HG02798 (cell line): ENCODE data around the gene ZNF780B.
A peak's percentile ranks its signal among the peaks of the same experiment; 100 is the strongest.
"Not testable (repeated sequence)": the region's sequence is repeated elsewhere in the genome, so short reads cannot be mapped to it uniquely, and the experiment has no call there.

Experiments used
- ATAC-seq: cut with Tn5 transposase; IDR thresholded peaks from one replicate; pipeline ENCODE4 v1.9.1; 2021; ENCODE audit warnings: mild to moderate bottlenecking; ENCODE audit not compliant: unreplicated experiment, poor library complexity

Gene ZNF780B

DNA sequence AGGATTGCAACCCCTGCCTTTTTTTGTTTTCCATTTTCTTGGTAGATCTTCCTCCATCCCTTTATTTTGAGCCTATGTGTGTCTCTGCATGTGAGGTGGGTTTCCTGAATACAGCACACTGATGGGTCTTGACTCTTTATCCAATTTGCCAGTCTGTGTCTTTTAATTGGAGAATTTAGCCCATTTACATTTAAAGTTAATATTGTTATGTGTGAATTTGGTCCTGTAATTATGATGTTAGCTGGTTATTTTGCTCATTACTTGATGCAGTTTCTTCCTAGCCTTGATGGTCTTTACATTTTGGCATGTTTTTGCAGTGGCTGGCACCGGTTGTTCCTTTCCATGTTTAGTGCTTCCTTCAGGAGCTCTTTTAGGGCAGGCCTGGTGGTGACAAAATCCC is 14.3 kb downstream of the ZNF780B start:
- not testable (repeated sequence) for ATAC-seq

DNA sequence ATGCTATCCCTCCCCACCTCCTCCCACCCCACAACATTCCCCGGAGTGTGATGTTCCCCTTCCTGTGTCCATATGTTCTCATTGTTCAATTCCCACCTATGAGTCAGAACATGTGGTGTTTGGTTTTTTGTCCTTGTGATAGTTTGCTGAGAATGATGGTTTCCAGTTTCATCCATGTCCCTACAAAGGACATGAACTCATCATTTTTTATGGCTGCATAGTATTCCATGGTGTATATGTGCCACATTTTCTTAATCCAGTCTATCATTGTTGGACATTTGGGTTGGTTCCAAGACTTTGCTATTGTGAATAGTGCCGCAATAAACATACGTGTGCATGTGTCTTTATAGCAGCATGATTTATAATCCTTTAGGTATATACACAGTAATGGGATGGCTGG is 18.0 kb downstream of the ZNF780B start:
- ATAC-seq, result not testable (repeated sequence)

DNA sequence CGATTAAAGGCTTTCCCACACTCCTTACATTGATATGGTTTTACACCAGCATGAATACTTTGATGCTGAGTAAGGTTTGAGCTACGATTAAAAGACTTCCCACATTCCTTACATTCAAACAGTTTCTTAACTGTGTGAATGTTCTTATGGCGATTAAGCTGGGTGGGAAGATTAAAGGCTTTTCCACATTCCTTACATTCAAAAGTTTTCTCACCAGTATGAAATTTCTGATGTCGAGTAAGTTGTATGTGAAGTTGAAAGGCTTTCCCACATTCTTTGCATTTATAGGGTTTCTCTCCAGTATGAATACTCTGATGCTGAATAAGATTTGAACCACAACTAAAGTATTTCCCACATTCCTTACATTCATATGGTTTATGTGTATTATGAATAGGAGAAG is 20.0 kb downstream of the ZNF780B start:
- no peak for ATAC-seq

DNA sequence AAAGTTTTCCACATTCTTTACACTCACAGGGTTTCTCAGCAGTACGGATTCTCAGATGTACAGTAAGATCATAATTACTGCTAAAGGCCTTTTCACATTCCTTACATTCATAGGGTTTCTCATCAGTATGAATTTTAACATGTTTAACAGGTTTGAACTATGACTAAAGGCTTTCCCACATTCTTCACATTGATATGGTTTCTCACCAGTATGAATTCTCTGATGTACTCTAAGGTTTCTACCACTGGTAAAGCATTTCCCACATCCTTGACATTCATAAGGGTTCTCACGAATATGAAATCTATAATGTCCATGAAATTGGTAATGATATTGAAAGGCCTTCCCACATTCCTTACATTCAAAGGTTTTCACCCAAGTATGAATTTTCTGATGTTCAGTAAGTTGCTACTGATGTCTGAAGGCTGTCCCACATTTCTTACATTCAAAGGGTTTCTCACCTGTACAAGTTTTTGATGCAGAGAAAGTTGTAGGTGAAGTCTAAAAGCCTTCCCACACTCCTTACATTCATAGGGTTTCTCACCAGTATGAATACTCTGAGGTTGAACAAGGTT is 22.0 kb downstream of the ZNF780B start:
- ATAC-seq, result no peak

DNA sequence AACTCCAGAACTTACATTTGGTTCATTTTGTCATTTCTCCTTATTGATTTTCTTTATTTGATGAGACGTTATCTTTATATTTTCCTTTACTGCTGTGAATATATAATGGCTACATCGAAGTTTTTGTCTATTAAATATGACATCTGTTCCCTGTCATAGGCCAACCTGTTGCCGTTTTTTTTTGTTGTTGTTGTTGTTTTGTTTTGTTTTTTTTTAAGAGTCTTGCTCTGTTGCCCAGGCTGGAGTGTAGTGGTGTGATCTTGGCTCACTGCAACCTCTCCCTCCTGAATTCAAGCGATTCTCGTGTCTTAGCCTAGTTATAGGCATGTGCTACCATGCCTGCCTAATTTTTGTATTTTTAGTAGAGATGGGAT is 29.4 kb downstream of the ZNF780B start:
- ATAC-seq, result no peak

DNA sequence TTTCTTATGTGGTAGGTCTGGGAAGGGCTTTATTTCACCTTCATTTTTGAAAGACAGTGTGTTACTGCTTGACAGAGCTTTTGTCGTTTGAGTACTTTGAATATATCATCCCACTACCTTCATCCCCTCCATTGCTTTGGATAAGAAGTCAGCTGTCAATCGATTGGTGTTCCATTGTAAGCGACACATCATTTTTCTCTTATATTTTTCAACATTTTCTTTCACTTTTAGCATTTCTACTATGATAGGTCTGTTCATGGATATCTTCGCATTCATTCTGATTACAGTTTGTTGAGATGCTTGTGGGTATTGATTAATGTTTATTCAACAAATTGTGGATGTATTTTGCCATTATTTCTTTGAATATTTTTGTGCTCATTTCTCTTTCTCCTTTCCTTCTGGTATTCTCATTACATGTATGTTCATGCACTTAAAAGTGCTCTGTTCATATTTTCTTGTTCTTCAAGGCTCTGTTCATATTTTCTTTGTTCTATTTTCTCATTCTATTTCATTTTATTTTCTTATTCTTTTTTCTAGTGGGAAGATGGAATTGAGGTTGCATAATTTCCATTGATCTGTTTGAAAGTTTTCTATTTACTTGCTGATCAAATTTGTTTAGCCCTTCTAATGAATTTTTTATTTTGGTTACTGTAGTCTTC is 30.0 kb downstream of the ZNF780B start:
- no peak for ATAC-seq

DNA sequence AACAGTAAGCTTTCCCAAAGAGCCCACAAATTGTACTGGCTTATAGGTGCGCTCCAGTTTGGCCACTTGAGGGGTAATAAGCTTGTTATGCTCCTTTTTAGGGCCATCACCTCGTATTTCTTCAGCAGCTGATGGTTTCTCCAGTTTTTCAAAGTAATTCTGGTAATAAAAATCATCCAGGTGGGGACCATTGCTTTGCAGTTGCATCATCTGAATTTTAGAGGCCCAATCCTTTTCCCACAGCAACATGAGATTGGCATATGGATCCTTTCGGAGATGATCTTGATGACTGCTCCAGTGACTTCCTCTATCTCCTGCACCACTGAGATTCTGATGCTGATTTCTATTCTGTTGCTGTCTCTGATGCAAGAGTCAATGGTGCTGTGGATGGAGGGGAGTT is 32.1 kb downstream of the ZNF780B start:
- ATAC-seq, result no peak

DNA sequence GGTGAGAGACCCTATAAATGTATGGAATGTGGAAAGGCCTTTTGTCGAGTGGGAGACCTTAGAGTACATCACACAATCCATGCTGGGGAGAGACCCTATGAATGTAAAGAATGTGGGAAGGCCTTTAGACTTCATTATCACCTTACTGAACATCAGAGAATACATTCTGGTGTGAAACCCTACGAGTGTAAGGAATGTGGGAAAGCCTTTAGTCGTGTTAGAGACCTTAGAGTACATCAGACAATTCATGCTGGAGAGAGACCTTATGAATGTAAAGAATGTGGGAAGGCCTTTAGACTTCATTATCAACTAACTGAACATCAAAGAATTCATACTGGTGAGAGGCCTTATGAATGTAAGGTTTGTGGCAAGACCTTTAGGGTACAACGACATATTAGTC is 42.0 kb downstream of the ZNF780B start:
- no peak for ATAC-seq

DNA sequence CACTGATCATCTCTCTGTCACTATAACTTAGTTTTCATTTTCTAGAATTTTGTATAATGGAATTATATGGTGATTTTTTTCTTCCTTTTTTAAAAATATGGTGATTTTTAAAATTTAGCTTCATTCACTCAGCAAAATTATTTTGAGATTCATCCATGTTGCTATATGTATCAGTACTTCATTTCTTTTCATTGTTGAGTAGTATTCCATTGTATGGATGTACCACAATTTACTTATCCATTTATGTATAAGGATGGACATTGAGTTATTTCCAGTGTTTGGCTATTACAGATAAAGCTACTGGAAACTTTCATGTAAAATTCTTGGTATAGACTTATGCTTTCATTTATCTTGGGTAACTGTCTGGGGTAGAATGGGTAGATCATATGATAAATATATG is 46.4 kb downstream of the ZNF780B start:
- no peak for ATAC-seq

DNA sequence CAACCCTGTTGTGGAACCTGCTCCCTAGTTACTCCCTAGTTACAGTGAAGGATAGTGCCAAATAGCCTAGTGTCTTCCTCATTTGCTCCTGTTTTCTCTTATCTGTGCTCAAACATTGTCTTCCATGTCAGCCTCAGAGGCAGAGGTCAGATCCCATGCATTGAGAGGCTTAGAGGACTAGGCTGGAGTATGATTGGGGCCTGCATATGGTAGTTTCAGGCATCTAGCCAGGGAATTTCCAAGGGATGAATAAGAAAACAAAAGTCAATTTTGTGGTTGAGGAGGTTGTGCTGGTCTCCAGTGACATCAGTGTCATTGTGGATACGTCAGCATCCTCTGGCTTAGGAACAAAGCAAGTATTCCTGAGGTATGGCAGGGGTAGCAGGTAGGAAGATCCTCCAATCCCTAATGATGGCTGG is 49.7 kb downstream of the ZNF780B start:
- ATAC-seq, result no peak

DNA sequence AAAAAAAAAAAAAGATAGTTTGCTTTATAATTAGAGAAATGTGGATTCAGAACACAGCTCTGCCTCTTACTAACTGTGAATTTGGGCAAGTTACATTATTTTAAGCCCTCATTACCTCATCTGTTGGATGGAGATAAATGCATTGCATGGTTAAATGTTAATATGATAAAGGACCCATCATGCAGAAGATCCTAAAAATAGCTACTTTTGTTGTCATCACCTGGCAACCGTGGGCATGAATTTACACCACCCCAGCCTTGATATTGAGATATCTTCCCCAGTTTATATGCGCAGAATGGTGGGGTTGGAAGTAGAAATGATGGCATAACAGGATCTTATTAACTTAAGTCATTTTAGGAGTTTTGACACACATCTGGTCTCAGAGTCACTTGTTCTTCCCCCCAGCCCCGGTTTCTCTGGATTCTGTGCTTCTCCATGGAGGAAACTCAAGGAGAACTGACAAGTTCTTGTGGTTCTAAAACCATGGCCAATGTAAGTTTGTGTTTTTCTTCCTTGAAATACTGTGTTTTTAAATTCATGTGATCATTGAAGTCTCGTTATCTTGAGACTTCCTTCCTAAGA is 50.2 kb downstream of the ZNF780B start:
- ATAC-seq, result no peak

DNA sequence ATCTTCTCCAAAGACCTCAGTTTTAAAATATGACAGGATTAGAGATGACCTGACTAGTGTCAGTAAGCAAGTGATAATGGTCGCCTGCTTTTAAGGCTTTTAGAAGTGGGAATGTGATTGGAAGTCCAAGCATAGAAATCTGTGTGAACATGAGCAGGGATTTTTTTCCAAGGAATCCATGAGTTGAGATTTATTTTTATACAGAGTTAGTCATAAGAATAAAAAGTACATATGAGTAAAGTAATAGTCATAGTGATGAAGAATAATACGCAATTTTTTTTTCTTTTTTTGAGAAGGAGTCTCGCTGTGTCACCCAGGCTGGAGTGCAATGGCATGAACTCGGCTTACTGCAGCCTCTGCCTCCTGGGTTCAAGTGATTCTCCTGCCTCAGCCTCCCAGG is 57.5 kb downstream of the ZNF780B start:
- no peak for ATAC-seq

DNA sequence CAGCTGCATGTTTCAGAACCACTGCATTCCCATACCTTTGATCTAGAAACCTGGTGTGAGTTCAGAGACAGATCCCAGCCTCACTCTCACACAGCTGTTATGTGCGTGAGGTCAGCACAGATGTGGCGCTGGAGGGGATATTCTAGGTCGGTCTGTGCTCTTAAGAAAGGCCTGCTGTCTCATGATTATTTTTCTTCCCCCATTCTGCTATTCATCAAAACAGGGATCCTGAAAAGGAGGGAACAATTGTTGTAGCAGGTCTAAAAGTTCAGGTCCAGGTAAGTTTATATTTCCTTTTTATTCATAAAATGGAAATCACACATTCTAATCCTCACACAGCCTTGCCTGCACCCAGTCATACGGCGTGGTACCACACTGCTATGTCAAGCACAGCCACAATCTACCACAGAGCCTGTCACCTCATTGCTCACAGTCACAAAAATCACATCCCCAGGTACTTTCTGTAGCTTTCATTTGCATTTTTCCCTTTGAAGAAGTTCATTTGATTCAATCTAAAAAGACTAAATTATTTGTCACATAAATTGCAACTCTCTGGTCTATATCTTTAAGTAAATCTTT is 58.3 kb downstream of the ZNF780B start:
- no peak for ATAC-seq

DNA sequence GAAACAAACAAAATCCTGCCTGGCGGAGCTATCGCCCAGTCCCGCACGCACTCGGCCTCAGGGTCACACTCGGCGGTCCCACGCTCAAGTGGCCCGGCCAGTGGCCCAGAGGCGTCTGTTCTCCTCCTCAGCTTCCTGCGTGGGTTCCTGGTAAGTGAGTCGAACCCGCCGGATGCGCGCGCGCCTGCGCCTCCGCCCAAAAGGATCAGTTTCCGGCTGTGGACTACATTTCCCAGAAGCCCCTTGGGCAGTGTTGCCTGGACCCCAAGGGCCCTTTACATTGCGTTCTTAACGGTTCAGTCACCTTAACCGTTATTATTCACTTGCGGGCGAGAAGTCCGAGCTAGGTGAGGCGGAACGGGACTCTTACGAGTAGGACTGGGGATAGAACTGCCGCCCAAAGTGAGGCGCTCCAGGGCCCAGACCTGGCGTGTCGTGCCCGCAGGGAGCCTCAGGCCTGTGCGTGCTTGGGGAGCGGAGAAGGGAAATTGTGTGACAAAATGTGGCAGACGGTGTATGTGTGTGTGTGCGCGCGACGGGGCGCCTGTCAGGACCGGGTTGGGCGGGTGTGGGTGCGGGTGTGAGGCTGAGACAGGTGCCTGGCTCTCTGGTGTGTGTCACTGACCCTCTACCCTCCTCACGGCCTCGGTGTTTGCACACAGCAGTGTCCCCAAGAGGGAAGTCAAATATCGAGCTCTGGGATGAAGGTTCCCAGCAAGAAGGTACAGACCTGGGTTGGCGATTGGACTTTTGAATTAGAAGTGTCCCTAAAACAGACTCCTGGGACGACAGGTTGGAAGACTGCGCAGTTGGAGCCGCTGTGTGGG is 59.0 kb downstream of the ZNF780B start, which contains the start of gene ZNF546:
ZNF546 (plus strand) TSS at position 250 of the 827 bp plus-strand sequence. CDS start 1,267 bp downstream, outside the sequence.
- peak; percentile 92 for ATAC-seq

DNA sequence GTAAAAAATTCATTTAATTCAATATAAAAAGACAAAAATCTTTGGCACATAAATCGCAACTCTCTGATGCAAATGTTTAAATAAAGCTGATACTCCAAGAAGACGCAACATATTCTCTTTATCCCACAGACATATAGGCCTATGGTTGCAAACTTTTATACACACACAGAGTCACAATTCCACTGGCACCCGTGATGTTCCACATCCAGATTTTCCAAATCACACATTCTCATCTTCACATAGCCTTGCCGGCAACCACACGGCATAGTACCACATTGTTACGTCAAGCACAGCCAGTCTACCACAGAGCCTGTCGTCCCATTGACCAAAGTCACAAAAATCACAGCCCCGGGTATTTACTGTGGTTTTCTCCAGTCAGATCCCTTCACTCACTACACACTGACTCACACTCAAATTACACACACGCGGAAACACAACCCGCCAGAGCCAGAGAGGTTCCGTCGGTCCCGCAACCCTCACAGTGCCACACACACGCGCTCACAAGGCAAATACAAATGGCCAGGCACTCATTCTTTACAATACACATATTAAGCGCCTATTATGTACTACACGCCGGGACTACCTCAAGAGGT is 59.7 kb downstream of the ZNF780B start:
- no peak for ATAC-seq

DNA sequence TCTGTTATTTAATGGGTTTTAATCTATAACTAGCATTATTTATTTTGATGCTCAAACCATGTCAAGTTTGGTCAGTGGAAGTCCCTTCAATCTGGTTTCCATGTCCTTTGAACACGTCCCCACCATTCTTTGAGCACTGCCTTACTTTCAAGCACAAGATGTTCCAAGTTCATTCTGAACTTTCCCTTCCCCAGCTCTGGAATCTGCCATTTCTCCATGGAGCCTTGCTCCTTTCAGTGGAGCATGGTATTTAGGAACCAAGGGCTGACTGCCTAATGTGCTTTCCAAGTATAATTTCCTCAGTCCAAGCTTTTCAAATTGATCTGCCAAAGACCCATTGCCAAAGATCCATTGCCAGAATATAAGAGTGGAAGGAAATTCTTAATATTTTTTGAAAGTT is 60.2 kb downstream of the ZNF780B start:
- ATAC-seq, result no peak

DNA sequence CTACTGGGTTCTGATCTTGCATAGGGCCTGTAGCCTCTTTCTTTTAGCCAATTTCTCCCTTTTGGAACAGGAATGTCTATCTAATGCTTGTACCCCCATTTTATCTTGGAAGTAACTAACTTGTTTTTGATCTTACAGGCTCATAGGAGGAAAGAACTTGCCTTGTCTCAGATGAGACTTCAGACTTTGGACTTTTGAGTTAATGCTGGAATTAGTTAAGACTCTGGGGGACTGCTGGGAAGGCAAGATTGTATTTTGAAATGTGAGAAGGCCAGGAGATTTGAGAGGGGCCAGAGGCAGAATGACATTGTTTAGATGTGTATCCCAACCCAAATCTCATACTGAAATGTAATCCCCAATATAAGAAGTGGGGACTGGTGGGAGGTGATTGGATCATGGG is 61.7 kb downstream of the ZNF780B start:
- no peak for ATAC-seq

DNA sequence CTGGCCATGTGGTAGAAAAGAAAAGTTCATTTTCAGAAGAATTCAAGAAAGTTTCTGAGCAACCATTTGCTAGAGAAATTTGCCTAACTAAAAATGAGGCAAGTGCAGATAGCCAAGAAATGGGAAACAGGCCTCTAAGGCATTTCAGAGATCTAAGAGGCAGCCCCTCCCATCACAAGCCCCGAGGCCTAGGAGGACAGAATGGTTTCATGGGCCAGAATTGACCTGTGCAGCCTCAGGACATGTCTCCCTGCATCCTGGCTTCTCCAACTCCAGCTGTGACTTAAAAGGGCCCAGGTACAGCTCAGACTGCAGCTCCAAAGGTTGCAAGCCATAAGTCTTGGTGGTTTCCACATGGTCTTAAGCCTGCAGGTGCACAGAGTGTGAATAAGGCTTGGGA is 62.4 kb downstream of the ZNF780B start:
- no peak for ATAC-seq

DNA sequence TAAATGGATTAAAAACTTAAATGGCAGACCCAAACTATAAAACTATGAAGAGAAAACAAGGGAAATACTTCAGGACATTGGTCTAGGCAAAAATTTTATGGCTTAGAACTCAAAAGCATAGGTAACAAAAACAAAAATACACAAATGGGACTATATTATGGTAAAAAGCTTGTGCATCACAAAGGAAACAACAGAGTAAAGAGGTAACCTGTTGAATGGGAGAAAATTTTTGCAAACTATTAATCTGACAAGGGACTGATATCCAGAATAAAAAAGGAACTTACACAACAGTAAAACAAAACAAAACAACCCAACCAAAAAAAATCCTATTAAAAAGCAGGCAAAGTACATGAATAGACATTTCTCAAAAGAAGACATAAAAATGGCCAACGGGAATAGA is 68.4 kb downstream of the ZNF780B start:
- ATAC-seq, result no peak

DNA sequence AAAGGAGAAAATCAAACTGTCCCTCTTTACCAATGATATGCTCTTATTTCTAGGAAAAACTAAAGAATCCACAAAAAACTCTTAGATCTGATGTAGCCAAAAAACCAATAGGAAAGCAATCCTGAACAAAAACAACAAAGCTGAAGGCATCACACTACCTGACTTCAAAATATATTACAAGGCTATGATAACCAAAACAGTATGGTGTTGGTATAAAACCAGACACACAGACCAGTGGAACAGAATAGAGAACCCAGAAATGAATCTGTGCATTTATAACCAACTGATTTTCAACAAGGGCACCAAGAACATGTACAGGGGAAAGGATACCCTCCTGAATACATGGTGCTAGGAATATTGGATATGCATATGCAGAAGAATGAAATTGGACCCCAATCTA is 68.9 kb downstream of the ZNF780B start:
- ATAC-seq, result no peak
